RWPE2 (cell line): Measurements from ENCODE around the gene PPP1R2.

Experiments
- ATAC-seq: fragments of 200-7000 bp; cut with Tn5 transposase; 3 replicates; pipeline ENCODE4 v1.9.1; 2021; ENCODE audit warnings: low read depth
- DNase-seq: peaks from one replicate; pipeline ENCODE4 v3.0.0-alpha.2; 2020; ENCODE audit warnings: low spot score
- H3K27ac ChIP-seq: fragments of 450-650 bp; 2 replicates; pipeline ENCODE4 v1.5.1; 2017; ENCODE audit warnings: mild to moderate bottlenecking; ENCODE audit not compliant: poor library complexity, severe bottlenecking
- H3K27me3 ChIP-seq: fragments of 250-450 bp; sonication (Bioruptor Pico); 2 replicates; pipeline ENCODE4 v1.5.1; 2021; ENCODE audit warnings: mild to moderate bottlenecking, moderate library complexity; ENCODE audit not compliant: insufficient read depth, poor library complexity, severe bottlenecking
- H3K36me3 ChIP-seq: fragments of 250-450 bp; sonication (Bioruptor Pico); 2 replicates; pipeline ENCODE4 v1.5.1; 2020; ENCODE audit warnings: low read depth, mild to moderate bottlenecking, moderate library complexity
- H3K4me1 ChIP-seq: fragments of 250-450 bp; sonication (Bioruptor Pico); 2 replicates; pipeline ENCODE4 v1.5.1; 2021; ENCODE audit warnings: mild to moderate bottlenecking, moderate library complexity; ENCODE audit not compliant: insufficient read depth, poor library complexity, severe bottlenecking
- H3K4me3 ChIP-seq: fragments of 250-450 bp; sonication (Bioruptor Pico); 2 replicates; pipeline ENCODE4 v1.5.1; 2021; ENCODE audit warnings: mild to moderate bottlenecking, moderate library complexity; ENCODE audit not compliant: severe bottlenecking
- H3K9me3 ChIP-seq: fragments of 250-450 bp; sonication (Bioruptor Pico); 2 replicates; pipeline ENCODE4 v1.5.1; 2021; ENCODE audit warnings: mild to moderate bottlenecking, moderate library complexity; ENCODE audit not compliant: severe bottlenecking
- TF ChIP-seq, protein P1 (sequence below): fragments of 450-650 bp; IDR thresholded peaks from one replicate; pipeline ENCODE4 v1.5.1; 2017; ENCODE audit warnings: mild to moderate bottlenecking, moderate library complexity; ENCODE audit not compliant: poor library complexity, severe bottlenecking

PPP1R2 gene

DNA sequence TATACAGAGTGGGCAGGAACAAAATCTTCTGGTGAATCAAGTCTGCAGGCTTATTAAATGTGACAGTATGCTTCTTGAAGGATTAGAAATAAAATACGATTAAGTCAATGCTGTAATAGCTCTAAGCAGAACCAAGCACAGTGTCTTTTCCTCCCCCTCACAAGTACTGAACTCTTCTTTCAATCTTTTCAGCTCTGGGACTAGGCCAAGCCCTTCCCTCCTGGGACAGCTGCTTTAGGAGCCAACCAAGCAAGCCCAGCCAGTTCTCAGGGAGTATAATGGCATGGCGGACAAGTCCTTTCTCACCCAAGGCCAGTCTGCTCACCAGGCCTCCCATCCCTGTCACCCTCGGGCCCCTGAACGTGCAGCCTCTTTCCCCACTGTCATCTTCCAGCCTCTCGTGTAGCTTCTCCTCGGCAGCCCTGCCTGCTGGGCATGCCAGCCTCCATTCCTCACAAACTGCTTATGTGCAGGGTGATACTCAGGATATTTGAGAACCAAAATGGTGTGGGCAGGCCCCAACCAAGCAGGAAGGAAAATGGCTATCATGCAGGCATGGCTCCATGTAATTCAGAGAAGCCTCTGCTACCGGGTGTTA is 8.4 kb upstream of the PPP1R2 start:
- Histone ChIP-seq H3K27ac (no peak overlapping the region), H3K4me1 (peaks cover 6% of the 10 kb centered on the region), H3K36me3 (no peaks in the 10 kb centered on the region), H3K9me3 (no peaks in the 10 kb centered on the region), H3K4me3 (no peak overlapping the region), H3K27me3 (no peaks in the 10 kb centered on the region)
- TF ChIP-seq, protein P1, sequence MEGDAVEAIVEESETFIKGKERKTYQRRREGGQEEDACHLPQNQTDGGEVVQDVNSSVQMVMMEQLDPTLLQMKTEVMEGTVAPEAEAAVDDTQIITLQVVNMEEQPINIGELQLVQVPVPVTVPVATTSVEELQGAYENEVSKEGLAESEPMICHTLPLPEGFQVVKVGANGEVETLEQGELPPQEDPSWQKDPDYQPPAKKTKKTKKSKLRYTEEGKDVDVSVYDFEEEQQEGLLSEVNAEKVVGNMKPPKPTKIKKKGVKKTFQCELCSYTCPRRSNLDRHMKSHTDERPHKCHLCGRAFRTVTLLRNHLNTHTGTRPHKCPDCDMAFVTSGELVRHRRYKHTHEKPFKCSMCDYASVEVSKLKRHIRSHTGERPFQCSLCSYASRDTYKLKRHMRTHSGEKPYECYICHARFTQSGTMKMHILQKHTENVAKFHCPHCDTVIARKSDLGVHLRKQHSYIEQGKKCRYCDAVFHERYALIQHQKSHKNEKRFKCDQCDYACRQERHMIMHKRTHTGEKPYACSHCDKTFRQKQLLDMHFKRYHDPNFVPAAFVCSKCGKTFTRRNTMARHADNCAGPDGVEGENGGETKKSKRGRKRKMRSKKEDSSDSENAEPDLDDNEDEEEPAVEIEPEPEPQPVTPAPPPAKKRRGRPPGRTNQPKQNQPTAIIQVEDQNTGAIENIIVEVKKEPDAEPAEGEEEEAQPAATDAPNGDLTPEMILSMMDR = no peak
- ATAC-seq = no peak
- no peak for DNase-seq

DNA sequence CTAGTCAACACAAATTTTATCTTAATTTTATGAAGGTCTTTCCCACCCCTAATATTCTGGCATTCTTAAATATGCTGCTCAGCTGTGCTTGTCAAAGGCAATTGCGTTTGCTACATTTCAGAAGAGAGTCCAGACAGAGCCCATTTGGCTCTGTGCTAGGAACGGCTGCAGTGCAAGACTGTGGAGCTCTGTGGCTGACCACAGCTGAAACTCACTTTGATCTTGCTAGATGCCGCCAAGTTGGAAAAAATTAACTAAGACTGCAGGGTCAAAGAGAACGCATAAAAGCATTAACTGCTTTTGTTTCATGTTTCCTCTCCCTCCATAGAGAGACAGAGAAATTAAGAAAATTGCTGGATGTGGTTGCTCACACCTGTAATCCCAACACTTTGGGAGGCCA is 7.6 kb upstream of the PPP1R2 start:
- ATAC-seq = no peak
- no peak for DNase-seq
- H3K4me1 ChIP-seq = peaks cover 13% of the 10 kb centered on the region
- no peaks in the 10 kb centered on the region for H3K9me3 ChIP-seq
- TF ChIP-seq, protein P1 = no peak
- no peak overlapping the region for H3K4me3 ChIP-seq
- no peaks in the 10 kb centered on the region for H3K27me3 ChIP-seq
- H3K36me3 ChIP-seq = no peaks in the 10 kb centered on the region
- H3K27ac ChIP-seq = no peak overlapping the region

DNA sequence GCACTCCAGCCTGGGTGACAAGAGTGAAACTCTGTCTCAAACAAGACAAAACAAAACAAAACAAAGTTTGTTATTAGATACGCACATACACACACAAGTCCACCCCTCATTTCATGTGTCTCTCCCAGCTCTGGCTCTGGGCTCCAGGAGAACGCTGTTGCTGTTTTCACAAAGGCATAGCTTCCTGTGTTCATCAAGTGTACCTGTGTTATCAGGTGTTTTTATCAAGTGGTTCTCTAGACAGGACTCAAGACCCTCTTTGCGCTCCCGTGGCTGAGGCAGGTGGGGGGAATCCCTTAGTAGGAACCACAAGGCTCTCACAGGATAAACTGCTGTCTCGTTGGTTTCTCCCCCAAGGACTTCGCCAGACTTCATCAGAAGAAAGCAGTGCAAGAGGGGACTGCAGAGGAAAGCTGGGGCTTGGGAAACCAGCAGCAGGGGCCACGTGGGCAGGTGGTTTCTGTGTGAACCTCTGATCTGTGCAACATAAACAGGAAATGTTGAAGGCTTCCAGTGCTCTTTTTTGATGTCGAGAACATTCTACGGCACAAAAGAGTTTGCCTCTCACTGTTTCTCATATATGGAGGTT is 6.9 kb upstream of the PPP1R2 start:
- H3K36me3 ChIP-seq = no peaks in the 10 kb centered on the region
- H3K4me1 ChIP-seq = peaks cover 15% of the 10 kb centered on the region
- no peak overlapping the region for H3K4me3 ChIP-seq
- TF ChIP-seq, protein P1 = no peak
- no peaks in the 10 kb centered on the region for H3K27me3 ChIP-seq
- H3K27ac ChIP-seq = no peak overlapping the region
- DNase-seq (no peak), ATAC-seq (no peak)
- H3K9me3 ChIP-seq = no peaks in the 10 kb centered on the region

DNA sequence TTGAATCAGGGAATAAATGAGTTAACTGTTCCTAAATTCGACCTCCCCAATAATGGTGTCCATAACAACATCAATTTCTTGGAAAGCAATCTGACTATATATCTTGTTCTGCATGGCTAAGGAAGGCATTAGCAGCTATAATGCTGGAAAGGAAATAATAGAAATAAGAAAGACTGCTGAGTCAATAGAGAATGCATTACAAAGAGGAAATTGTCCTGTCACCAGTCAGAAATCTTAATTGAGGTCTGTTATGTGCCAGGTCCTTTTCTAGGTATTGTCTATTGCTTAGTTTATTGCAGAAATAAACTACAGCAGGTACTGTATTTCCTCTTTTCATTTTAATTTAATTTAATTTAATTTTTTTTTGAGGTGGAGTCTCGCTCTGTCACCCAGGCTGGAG is 5.9 kb upstream of the PPP1R2 start:
- TF ChIP-seq, protein P1 = no peak
- no peak for ATAC-seq
- no peak overlapping the region for H3K4me3 ChIP-seq

DNA sequence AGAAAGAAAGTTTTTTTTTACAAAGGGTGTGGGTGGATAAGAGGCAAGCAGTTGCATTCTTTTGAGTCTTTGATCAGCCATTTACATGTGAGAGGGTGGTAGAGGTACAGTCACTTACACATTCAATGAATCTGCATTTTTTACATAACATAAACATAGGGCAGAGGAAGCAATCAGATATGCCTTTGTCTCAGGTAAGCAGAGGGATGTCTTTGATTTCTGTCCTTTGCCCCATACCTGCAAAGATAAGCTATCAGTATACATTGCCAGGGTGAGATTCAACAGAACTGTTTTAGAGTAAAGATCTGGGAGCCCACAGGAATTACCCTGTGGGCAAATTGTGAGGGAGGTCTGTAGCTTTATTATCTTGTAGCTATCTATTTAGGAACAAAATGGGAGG is 5.4 kb upstream of the PPP1R2 start:
- Histone ChIP-seq H3K9me3 (no peaks in the 10 kb centered on the region), H3K4me1 (peaks cover 15% of the 10 kb centered on the region), H3K36me3 (no peaks in the 10 kb centered on the region), H3K27me3 (no peaks in the 10 kb centered on the region), H3K4me3 (no peak overlapping the region), H3K27ac (no peak overlapping the region)
- ATAC-seq = no peak
- TF ChIP-seq, protein P1 = no peak
- no peak for DNase-seq

More for the DNA sequence above, 5.9 kb upstream of the PPP1R2 start:
- H3K27ac ChIP-seq = no peak overlapping the region
- no peaks in the 10 kb centered on the region for H3K9me3 ChIP-seq
- no peaks in the 10 kb centered on the region for H3K36me3 ChIP-seq
- H3K4me1 ChIP-seq = peaks cover 15% of the 10 kb centered on the region
- no peaks in the 10 kb centered on the region for H3K27me3 ChIP-seq
- DNase-seq = no peak
